GM12801 (cell line): ENCODE data around the gene CTNS.

ENCODE experiments used
- TF ChIP-seq, protein P1 (sequence below): IDR thresholded peaks from one replicate; pipeline ENCODE4 v1.5.1; 2011; ENCODE audit warnings: control low read depth; ENCODE audit not compliant: insufficient read length; ENCODE audit errors: extremely low read depth

CTNS gene

DNA sequence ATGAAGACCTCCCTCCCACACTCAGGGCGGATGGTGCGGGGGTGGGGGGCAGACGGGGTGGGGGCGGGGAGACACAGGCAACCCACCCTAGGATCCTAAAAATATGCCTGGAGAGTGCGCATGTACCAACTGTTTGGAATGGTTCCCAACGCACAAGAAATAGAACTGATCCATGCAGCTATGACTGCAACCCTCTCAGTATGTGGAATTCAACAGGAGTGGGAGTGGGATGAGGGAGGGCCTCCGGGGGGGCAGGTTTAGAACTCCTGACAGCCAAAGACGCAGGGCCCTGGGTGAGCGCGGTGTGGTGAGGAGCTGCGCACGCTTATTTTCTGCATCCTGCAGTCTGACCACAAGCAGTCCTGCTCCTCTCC lies 60.5 kb downstream of the CTNS start:
- TF ChIP-seq, protein P1, sequence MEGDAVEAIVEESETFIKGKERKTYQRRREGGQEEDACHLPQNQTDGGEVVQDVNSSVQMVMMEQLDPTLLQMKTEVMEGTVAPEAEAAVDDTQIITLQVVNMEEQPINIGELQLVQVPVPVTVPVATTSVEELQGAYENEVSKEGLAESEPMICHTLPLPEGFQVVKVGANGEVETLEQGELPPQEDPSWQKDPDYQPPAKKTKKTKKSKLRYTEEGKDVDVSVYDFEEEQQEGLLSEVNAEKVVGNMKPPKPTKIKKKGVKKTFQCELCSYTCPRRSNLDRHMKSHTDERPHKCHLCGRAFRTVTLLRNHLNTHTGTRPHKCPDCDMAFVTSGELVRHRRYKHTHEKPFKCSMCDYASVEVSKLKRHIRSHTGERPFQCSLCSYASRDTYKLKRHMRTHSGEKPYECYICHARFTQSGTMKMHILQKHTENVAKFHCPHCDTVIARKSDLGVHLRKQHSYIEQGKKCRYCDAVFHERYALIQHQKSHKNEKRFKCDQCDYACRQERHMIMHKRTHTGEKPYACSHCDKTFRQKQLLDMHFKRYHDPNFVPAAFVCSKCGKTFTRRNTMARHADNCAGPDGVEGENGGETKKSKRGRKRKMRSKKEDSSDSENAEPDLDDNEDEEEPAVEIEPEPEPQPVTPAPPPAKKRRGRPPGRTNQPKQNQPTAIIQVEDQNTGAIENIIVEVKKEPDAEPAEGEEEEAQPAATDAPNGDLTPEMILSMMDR, result no peak

DNA sequence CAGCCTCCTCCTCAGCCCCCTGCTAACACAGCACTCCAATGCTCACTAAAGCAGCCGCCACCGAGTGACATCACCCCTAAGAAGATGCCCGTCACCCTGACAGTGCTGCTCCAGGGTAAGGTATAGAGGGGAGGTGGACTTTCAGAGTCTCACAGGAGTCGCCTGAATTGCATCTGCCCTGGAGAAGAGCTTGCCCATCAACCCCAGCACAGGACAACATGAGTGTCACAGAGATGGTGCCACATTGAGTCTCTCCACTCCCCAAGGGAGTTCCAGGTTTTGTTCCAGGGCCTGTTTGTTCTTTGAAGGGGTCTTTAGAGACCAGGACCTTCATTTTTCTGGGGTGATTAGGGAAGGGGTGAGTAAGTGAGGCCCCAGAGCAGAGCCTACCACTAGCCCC lies 61.6 kb downstream of the CTNS start:
- TF ChIP-seq, protein P1, result no peak

GRCh38 chr17:3699951-3700350 lies 63.4 kb downstream of the CTNS start:
- TF ChIP-seq, protein P1, result no peak

DNA sequence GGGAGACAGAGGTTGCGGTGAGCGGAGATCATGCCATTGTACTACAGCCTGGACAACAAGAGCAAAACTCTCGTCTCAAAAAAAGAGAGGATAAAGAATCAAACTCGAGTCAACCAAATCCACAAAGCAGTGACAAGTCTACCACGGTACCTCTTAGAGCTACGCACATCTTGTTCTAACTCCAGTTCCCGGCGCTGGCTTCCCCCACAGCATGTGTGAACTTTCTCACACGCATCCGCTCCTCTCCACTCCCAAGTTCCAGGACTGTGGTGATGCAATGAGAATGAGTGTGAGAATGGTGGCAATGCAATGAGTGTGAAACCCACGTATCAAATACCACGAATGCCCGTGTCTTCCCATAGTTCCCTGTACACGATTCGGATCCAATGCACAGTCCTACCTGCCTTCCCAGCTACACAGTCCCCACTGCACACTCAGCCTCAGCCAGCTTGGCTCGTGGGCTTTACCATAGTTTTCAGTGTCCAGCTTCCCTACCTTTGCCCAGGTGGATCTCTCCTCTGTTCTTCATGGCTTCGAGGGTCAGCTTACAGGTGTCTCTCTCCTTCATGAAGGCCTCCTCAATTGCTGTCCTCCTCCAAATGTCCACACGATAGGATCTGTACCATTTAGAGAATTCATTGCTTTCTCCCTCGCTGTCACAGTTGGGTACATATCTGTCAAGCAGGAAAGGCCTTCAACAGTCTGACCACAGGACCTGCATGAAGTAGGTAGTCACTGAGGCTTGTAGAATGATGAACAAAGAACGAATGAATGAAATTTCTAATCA lies 68.6 kb downstream of the CTNS start:
- TF ChIP-seq, protein P1, result no peak

- TF ChIP-seq, protein P1, result no peak
Measured at GRCh38 chr17:3708366-3708765, 71.8 kb downstream of the CTNS start.

- TF ChIP-seq, protein P1, result no peak
Measured at GRCh38 chr17:3710951-3711383, 74.4 kb downstream of the CTNS start.
